Keratinocyte (primary cell): Measurements from ENCODE around the gene ACSS2. TPM values are rescaled to one million over a fixed set of nuclear protein-coding genes. Genes with fewer than 3 reads are reported as not detected.

ENCODE experiments used
- DNase-seq: peaks from one replicate; pipeline ENCODE4 v3.0.0-alpha.2; 2011; ENCODE audit warnings: low read depth, missing footprints, low spot score
- FAIRE-seq: peaks from 2 replicates; lab custom pipeline; 2011; peaks lifted over from hg19 to GRCh38; lab: Jason Lieb, UNC
- H2AFZ ChIP-seq: 2 replicates; pipeline ENCODE4 v1.6.0; 2012; ENCODE audit warnings: low read length, control low read depth, inconsistent platforms; ENCODE audit not compliant: control insufficient read depth
- H3K27ac ChIP-seq: 2 replicates; pipeline ENCODE4 v1.5.1; 2011; ENCODE audit warnings: low read length; ENCODE audit not compliant: control insufficient read depth, insufficient read depth
- H3K27me3 ChIP-seq: 3 replicates; pipeline ENCODE4 v1.6.0; 2011; ENCODE audit warnings: low read length; ENCODE audit not compliant: control insufficient read depth, insufficient read depth; ENCODE audit errors: extremely low read depth
- H3K36me3 ChIP-seq, 2 experiments: 2 replicates in 1 of 2; 3 replicates in 1 of 2; pipeline ENCODE4 v1.5.1; 2011; ENCODE audit warnings: low read length in 2 of 2, mild to moderate bottlenecking in 1 of 2; ENCODE audit not compliant: control insufficient read depth in 2 of 2, insufficient read depth in 2 of 2; ENCODE audit errors: extremely low read depth in 1 of 2
- H3K4me1 ChIP-seq: 3 replicates; pipeline ENCODE4 v1.5.1; 2011; ENCODE audit warnings: low read length; ENCODE audit not compliant: control insufficient read depth, insufficient read depth; ENCODE audit errors: extremely low read depth
- H3K4me2 ChIP-seq: 3 replicates; pipeline ENCODE4 v1.6.0; 2011; ENCODE audit warnings: low read depth, low read length; ENCODE audit not compliant: control insufficient read depth, insufficient read depth; ENCODE audit errors: extremely low read depth
- H3K4me3 ChIP-seq, 3 experiments: fragments of 200-600 bp in 1 of 3; sonication (generic) in 1 of 3; 2 replicates in 2 of 3; 3 replicates in 1 of 3; pipeline ENCODE4 v1.5.1; 2011 to 2016; ENCODE audit warnings: low read length in 3 of 3, mild to moderate bottlenecking in 3 of 3, control low read depth in 2 of 3, inconsistent platforms in 1 of 3, low read depth in 1 of 3, mixed read lengths in 1 of 3, mixed run types in 1 of 3, moderate library complexity in 1 of 3; ENCODE audit not compliant: control insufficient read depth in 2 of 3, insufficient read depth in 2 of 3; ENCODE audit errors: extremely low read depth in 1 of 3
- H3K79me2 ChIP-seq: 2 replicates; pipeline ENCODE4 v1.6.0; 2012; ENCODE audit warnings: low read length; ENCODE audit not compliant: control insufficient read depth, insufficient read depth
- H3K9ac ChIP-seq: 3 replicates; pipeline ENCODE4 v1.6.0; 2011; ENCODE audit warnings: low read length; ENCODE audit not compliant: control insufficient read depth, insufficient read depth; ENCODE audit errors: extremely low read depth
- H3K9me1 ChIP-seq: 3 replicates; pipeline ENCODE4 v1.6.0; 2011; ENCODE audit warnings: low read length; ENCODE audit not compliant: control insufficient read depth, insufficient read depth; ENCODE audit errors: extremely low read depth
- H3K9me3 ChIP-seq: 2 replicates; pipeline ENCODE4 v1.5.1; 2012; ENCODE audit warnings: low read depth, low read length; ENCODE audit not compliant: control insufficient read depth
- H4K20me1 ChIP-seq: 3 replicates; pipeline ENCODE4 v1.6.0; 2011; ENCODE audit warnings: low read length; ENCODE audit not compliant: control insufficient read depth, insufficient read depth; ENCODE audit errors: extremely low read depth
- CTCF ChIP-seq, 3 experiments: IDR thresholded peaks in 1 of 3; conservative IDR thresholded peaks in 1 of 3; optimal IDR thresholded peaks in 1 of 3; 2 replicates in 2 of 3; 3 replicates in 1 of 3; pipeline versions ENCODE3 to v1.5.1; 2011; ENCODE audit warnings: low read length in 3 of 3, mild to moderate bottlenecking in 3 of 3, moderate library complexity in 2 of 3, control low read depth in 1 of 3, inconsistent platforms in 1 of 3; ENCODE audit not compliant: insufficient read depth in 2 of 3; ENCODE audit errors: extremely low read depth in 1 of 3
- EZH2 ChIP-seq: IDR thresholded peaks from one replicate; pipeline ENCODE4 v1.6.1; 2012; ENCODE audit warnings: inconsistent platforms, mild to moderate bottlenecking, low read length, moderate library complexity
- dilution Hi-C: fragments of 300-500 bp; cut with MboI; formaldehyde crosslinking; loops from one replicate; pipeline ENCODE4 v1.7.0; 2020; ENCODE audit warnings: low sequenced_read_pairs; ENCODE audit not compliant: extremely low pct_ligation_motif_present
- polyA plus RNA-seq, 5 experiments: library from polyadenylated mRNA; depleted of rRNA in 3 of 5; stranded (reverse) in 3 of 5; stranded (forward) in 1 of 5; unstranded in 1 of 5; fragments of >200 nt; gene quantifications; 1 replicate in 1 of 5; 2 replicates in 3 of 5; 3 replicates in 1 of 5; pipeline versions ENCODE4 v1.2.1 to v1.2.3, GENCODE V29; 2011 to 2012; ENCODE audit warnings: missing spikeins in 2 of 5, low read depth in 1 of 5, low replicate concordance in 1 of 5

The ACSS2 gene
- polyA plus RNA-seq, 1 donor (not counting 4 experiments of a cell fraction or from before 2014, with no cell fraction given), result 90.6 TPM

- peak overlapping the region; percentile 76 for H3K27ac ChIP-seq
- TF ChIP-seq CTCF (optimal IDR thresholded peaks at IDR 0.05 in 1 of 3, IDR thresholded peaks at IDR 0.05 in 1 of 3, conservative IDR thresholded peaks at IDR 0.05 in 1 of 3; ENCODE audit: extremely low read depth in 1 of 3, insufficient read depth in 2 of 3, low read length in 3 of 3), result no peak
- TF ChIP-seq EZH2, result no peak
Measured at GRCh38 chr20:34891166-34892062, 15.0 kb downstream of the ACSS2 start.

GRCh38 chr20:34892671-34893070 is 16.3 kb downstream of the ACSS2 start:
- H4K20me1 ChIP-seq, result no peaks in the 10 kb centered on the region
- no peak overlapping the region for H3K4me3 ChIP-seq
- H3K79me2 ChIP-seq, result peaks cover 37% of the 10 kb centered on the region
- H3K9me1 ChIP-seq, result no peaks in the 10 kb centered on the region
- no peak for FAIRE-seq
- peaks cover 28% of the 10 kb centered on the region for H3K4me1 ChIP-seq
- dilution Hi-C loops, result no loop called here
- H3K9ac ChIP-seq, result no peak overlapping the region
- H3K27ac ChIP-seq, result no peak overlapping the region
- no peak for TF ChIP-seq EZH2
- TF ChIP-seq CTCF (optimal IDR thresholded peaks at IDR 0.05 in 1 of 3, IDR thresholded peaks at IDR 0.05 in 1 of 3, conservative IDR thresholded peaks at IDR 0.05 in 1 of 3; ENCODE audit: extremely low read depth in 1 of 3, insufficient read depth in 2 of 3, low read length in 3 of 3), result no peak
- H3K9me3 ChIP-seq, result no peaks in the 10 kb centered on the region
- H2AFZ ChIP-seq, result no peak overlapping the region
- no peak for DNase-seq
- no peak overlapping the region for H3K4me2 ChIP-seq
- H3K36me3 ChIP-seq, result peaks cover 2 to 27% of the 10 kb centered on the region in 2 experiments
- no peaks in the 10 kb centered on the region for H3K27me3 ChIP-seq

More at GRCh38 chr20:34891166-34892062, 15.0 kb downstream of the ACSS2 start:
- DNase-seq, result no peak
- Histone ChIP-seq H4K20me1 (no peaks in the 10 kb centered on the region), H3K4me2 (peak overlapping the region; percentile 68), H3K4me1 (peaks cover 28% of the 10 kb centered on the region), H3K36me3 (peaks cover 2 to 27% of the 10 kb centered on the region in 2 experiments), H3K4me3 (peak overlapping the region in 1 of 3 experiments; percentile 5), H3K27me3 (no peaks in the 10 kb centered on the region), H3K9me3 (no peaks in the 10 kb centered on the region), H3K79me2 (peaks cover 35% of the 10 kb centered on the region), H3K9me1 (no peaks in the 10 kb centered on the region), H3K9ac (peak overlapping the region; percentile 23), H2AFZ (no peak overlapping the region)
- dilution Hi-C loops, result no loop called here
- FAIRE-seq, result peak; percentile 13
